Thoracic aorta (tissue), 2 donors: ENCODE data around the gene C11orf68. TPM values are rescaled to one million over a fixed set of nuclear protein-coding genes. Genes with fewer than 3 reads are reported as not detected.

Experiments used
- ATAC-seq: fragments of 150-250 bp; one replicate; pipeline ENCODE4 v1.8.0; 2017; ENCODE audit warnings: low read depth; ENCODE audit not compliant: insufficient number of reproducible peaks, low FRiP score
- DNase-seq: peaks from one replicate; pipeline ENCODE4 v3.0.0-alpha.2; 2020; ENCODE audit warnings: low spot score
- H3K27ac ChIP-seq, 2 donors: fragments of 200-600 bp; sonication (generic); 1 replicate in 1 of 2; 2 replicates in 1 of 2; pipeline ENCODE4 v1.5.1; 2016; ENCODE audit warnings: mild to moderate bottlenecking in 2 of 2, moderate library complexity in 2 of 2
- H3K27me3 ChIP-seq: fragments of 200-600 bp; sonication (generic); replicated peaks from 2 replicates; pipeline ENCODE4 v1.6.0; 2016; ENCODE audit warnings: mild to moderate bottlenecking; ENCODE audit not compliant: insufficient read depth
- H3K36me3 ChIP-seq: fragments of 200-600 bp; sonication (generic); one replicate; pipeline ENCODE4 v1.5.1; 2016
- H3K4me1 ChIP-seq, 2 donors: fragments of 200-600 bp; sonication (generic); 1 replicate in 1 of 2; 2 replicates in 1 of 2; pipeline versions ENCODE4 v1.5.1 to v1.6.0; 2016; ENCODE audit warnings: low read depth in 2 of 2, mild to moderate bottlenecking in 1 of 2; ENCODE audit not compliant: control insufficient read depth in 1 of 2
- H3K4me3 ChIP-seq: fragments of 200-600 bp; sonication (generic); 2 replicates; pipeline ENCODE4 v1.5.1; 2016; ENCODE audit warnings: mild to moderate bottlenecking
- H3K9me3 ChIP-seq: fragments of 200-600 bp; sonication (generic); 2 replicates; pipeline ENCODE4 v1.5.1; 2016
- total RNA-seq, 2 donors: library from RNA; depleted of rRNA; stranded (reverse); fragments of >200 nt; gene quantifications; one replicate each; pipeline versions ENCODE4 v1.1.0 to v1.2.3, GENCODE V29; 2016
- TF ChIP-seq, protein P1 (sequence below): fragments of 200-600 bp; sonication (generic); IDR thresholded peaks from one replicate; pipeline ENCODE4 v1.5.1; 2019; ENCODE audit warnings: antibody characterized with exemption

Gene C11orf68
- total RNA-seq, 2 donors from 2014 or later, result 16.3 to 27.9 TPM

DNA sequence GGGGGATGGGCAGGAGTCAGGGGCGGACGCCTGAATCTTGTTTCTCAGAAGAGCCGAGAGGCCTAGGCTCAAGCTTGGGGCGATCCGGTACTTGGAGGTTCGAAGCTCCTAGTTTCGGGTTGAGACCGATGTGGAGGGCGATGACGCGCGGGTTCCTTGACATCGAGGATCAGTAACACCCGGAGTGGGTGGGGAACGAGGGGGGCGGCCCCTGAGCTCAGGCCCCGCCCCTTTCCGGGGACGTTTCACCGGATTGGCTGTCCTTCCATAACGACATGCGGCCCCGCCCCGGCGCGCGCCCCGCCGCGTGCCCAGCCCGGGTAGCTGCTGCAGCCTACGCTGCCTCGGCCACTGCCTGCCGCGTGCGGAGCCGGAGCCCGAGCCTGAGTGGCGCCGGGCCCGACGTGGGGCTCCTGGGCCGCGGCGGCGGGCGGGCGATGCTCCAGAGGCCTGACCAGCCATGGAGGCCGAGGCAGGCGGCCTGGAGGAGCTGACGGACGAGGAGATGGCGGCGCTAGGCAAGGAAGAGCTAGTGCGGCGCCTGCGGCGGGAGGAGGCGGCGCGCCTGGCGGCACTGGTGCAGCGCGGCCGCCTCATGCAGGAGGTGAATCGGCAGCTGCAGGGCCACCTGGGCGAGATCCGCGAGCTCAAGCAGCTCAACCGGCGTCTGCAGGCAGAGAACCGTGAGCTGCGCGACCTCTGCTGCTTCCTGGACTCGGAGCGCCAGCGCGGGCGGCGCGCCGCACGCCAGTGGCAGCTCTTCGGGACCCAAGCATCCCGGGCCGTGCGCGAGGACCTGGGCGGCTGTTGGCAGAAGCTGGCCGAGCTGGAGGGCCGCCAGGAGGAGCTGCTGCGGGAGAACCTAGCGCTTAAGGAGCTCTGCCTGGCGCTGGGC lies 28.3 kb downstream of the C11orf68 start, which contains the start of gene CCDC85B:
Gene CCDC85B, plus strand, starts transcription at position 350 of the 895 bp plus-strand sequence. Its CDS starts 111 bp downstream, at position 461.
- peak within 1 kb of the TSS; percentile 93 to 100 for H3K27ac ChIP-seq
- peak; percentile 59 for ATAC-seq
- peaks cover 25 to 67% of the 10 kb centered on the region in 2 donors for H3K4me1 ChIP-seq
- H3K36me3 ChIP-seq, result no peaks in the 10 kb centered on the region
- TF ChIP-seq, protein P1, sequence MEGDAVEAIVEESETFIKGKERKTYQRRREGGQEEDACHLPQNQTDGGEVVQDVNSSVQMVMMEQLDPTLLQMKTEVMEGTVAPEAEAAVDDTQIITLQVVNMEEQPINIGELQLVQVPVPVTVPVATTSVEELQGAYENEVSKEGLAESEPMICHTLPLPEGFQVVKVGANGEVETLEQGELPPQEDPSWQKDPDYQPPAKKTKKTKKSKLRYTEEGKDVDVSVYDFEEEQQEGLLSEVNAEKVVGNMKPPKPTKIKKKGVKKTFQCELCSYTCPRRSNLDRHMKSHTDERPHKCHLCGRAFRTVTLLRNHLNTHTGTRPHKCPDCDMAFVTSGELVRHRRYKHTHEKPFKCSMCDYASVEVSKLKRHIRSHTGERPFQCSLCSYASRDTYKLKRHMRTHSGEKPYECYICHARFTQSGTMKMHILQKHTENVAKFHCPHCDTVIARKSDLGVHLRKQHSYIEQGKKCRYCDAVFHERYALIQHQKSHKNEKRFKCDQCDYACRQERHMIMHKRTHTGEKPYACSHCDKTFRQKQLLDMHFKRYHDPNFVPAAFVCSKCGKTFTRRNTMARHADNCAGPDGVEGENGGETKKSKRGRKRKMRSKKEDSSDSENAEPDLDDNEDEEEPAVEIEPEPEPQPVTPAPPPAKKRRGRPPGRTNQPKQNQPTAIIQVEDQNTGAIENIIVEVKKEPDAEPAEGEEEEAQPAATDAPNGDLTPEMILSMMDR, result peak; percentile 13
- DNase-seq, result peak; percentile 95
- H3K9me3 ChIP-seq, result no peaks in the 10 kb centered on the region
- H3K4me3 ChIP-seq, result peak within 1 kb of the TSS; percentile 76
- H3K27me3 ChIP-seq, result no peaks in the 10 kb centered on the region

DNA sequence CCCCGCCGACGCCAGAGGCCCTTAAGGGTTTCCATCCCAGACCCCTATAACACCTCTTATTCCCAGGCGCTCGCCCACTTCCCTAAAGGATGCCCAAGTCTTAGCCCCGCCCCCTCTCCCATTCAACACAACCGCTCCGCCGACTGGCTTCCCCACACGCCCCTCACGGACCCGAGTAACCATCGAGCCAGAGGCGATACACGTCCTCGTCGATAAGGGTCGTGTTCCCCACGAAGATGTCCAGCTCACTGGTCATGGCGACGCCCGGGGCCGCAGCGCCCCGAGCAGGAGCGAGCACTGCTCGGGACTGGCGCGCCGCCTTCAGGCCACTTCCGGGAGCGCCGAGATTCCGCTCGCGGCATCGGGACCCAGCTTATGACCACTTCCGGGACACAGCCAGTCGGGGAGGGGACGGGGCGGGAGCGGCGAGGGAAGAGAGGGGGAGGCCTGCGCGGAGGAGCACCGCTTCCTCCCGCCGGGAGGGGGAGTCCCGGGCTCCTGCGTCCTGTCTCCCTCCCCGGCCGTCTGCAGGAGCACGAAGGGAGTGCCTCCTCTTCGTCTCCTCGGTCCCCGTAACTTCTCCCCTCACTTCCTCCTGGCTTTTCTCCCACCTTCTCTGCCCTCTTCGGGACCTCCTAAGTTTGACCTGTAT lies 30.6 kb downstream of the C11orf68 start, which contains the start of gene FIBP:
Gene FIBP, minus strand, starts transcription at position 309 of the 652 bp plus-strand sequence. Its CDS starts 53 bp downstream, at position 256.
- Histone ChIP-seq H3K27me3 (no peaks in the 10 kb centered on the region), H3K9me3 (no peaks in the 10 kb centered on the region), H3K36me3 (peaks cover 10% of the 10 kb centered on the region), H3K27ac (peak within 1 kb of the TSS; percentile 93 to 100), H3K4me1 (peaks cover 25 to 57% of the 10 kb centered on the region in 2 donors), H3K4me3 (peak within 1 kb of the TSS; percentile 76)
- peak; percentile 55 for ATAC-seq
- TF ChIP-seq, protein P1, result peak; percentile 87
- DNase-seq, result peak; percentile 91

DNA sequence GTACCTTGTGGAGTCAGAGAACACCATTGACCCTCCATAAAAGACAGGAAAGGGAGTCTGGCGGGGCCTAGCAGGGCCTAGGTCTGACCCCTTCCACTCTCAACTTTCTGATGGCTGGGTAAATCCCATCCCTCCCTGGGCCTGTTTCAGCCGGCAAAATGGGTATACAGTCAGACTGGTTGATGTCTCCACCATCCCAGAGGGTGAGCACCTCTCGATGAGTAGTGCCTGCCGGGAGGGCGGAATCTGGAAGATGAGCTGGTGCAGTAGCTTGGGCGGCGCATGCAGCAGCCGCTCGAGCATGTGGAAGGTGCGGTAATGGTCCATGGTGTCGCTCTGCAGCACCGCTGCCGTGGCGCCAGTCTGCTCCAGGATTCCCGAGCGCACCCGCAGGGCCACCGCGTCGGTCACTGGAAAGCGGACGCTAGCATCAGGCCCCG lies 31.1 kb downstream of the C11orf68 start:
- no peaks in the 10 kb centered on the region for H3K9me3 ChIP-seq
- peak overlapping the region; percentile 76 for H3K4me3 ChIP-seq
- no peaks in the 10 kb centered on the region for H3K27me3 ChIP-seq
- H3K36me3 ChIP-seq, result peaks cover 15% of the 10 kb centered on the region
- peak overlapping the region; percentile 85 to 93 for H3K27ac ChIP-seq
- peaks cover 21 to 51% of the 10 kb centered on the region in 2 donors for H3K4me1 ChIP-seq
- ATAC-seq (peak; percentile 0), DNase-seq (no peak)
- TF ChIP-seq, protein P1, result no peak

DNA sequence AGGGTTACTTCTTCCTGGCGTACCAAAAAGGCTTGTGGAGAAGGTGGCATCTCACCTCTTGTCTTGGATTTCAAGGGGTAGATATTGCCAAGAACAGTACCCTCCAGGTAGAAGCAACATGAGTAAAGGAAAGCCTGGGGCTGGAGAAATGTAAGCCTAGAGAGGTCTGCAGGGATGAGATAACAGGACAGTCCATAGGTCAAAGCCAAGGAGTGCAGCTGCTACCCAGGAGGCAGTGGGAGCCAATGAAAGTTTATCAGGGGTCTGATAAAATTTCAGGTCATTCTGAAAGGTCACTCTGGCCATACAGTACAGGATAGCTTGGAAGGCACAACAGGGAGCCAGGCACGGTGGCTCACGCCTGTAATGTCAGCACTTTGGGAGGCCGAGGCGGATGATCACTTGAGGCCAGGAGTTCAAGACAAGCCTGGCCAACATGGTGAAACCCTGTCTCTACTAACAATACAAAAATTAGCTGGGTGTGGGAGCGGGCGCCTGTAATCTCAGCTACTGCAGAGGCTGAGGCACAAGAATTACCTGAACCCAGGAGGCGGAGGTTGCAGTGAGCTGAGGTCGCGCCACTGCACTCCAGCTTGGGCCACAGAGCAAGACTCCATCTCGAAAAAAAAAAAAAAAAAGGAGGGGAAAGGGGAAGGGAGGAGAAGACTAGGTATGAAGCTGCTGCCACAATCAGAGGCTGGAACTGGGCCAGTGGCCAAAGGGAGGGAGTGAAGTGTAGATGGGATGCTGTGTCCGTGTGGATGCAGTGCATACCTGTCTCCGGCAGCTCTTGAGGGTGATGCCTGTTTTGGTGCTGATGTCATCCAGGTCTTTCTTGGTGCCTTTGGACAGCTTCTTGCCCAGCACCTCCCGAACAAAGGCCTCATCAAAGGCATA lies 31.8 kb downstream of the C11orf68 start:
- TF ChIP-seq, protein P1, result no peak
- peak overlapping the region; percentile 85 to 93 for H3K27ac ChIP-seq
- peaks cover 16% of the 10 kb centered on the region for H3K36me3 ChIP-seq
- no peaks in the 10 kb centered on the region for H3K9me3 ChIP-seq
- peaks cover 15 to 44% of the 10 kb centered on the region in 2 donors for H3K4me1 ChIP-seq
- DNase-seq (no peak), ATAC-seq (no peak)
- H3K27me3 ChIP-seq, result no peaks in the 10 kb centered on the region
- H3K4me3 ChIP-seq, result peak overlapping the region; percentile 76
